Endothelial cell of umbilical vein (primary cell): ENCODE results near the gene HIRA. TPM values are rescaled to one million over a fixed set of nuclear protein-coding genes. Genes with fewer than 3 reads are reported as not detected.

ENCODE experiments used
- BruUV-seq: library from RNA; stranded (reverse); fragments of 400-500 nt; replicated peaks from 2 replicates; lab custom pipeline; 2021; lab: Mats Ljungman, UMichigan
- CTCF ChIA-PET: fragments of 300-600, 350-600 bp; sonication (Branson Sonifier 250); formaldehyde crosslinking; loops from one replicate; lab custom pipeline; 2021; ENCODE audit warnings: antibody characterized with exemption, inconsistent platforms; lab: Charles Lee
- POLR2A ChIA-PET: fragments of 300-600, 350-600 bp; sonication (Branson Sonifier 250); formaldehyde crosslinking; loops from one replicate; lab custom pipeline; 2021; ENCODE audit warnings: antibody characterized with exemption, inconsistent platforms; lab: Charles Lee
- DNase-seq: peaks from one replicate; pipeline ENCODE4 v3.0.0-alpha.2; 2011; ENCODE audit warnings: low read depth, low spot score
- FAIRE-seq: peaks from 2 replicates; lab custom pipeline; 2011; peaks lifted over from hg19 to GRCh38; lab: Jason Lieb, UNC
- H2AFZ ChIP-seq: 2 replicates; pipeline ENCODE4 v1.6.0; 2012; ENCODE audit warnings: low read depth, low read length, control low read depth, inconsistent platforms
- H3K27ac ChIP-seq: 2 replicates; pipeline ENCODE4 v1.5.1; 2011; ENCODE audit warnings: low read depth, mild to moderate bottlenecking, control low read depth, low read length, moderate library complexity; ENCODE audit not compliant: insufficient read depth
- H3K27me3 ChIP-seq, 2 experiments: 2 replicates each; pipeline versions ENCODE4 v1.6.0 to v1.6.1; 2011; ENCODE audit warnings: low read length in 2 of 2, mixed read lengths in 1 of 2; ENCODE audit not compliant: control insufficient read depth in 2 of 2, insufficient read depth in 2 of 2
- H3K36me3 ChIP-seq, 2 experiments: 2 replicates in 1 of 2; 3 replicates in 1 of 2; pipeline ENCODE4 v1.5.1; 2011; ENCODE audit warnings: low read length in 2 of 2, mild to moderate bottlenecking in 1 of 2, moderate library complexity in 1 of 2; ENCODE audit not compliant: control insufficient read depth in 2 of 2, insufficient read depth in 2 of 2; ENCODE audit errors: extremely low read depth in 1 of 2
- H3K4me1 ChIP-seq: 3 replicates; pipeline ENCODE4 v1.5.1; 2011; ENCODE audit warnings: mild to moderate bottlenecking, low read length; ENCODE audit not compliant: control insufficient read depth, insufficient read depth; ENCODE audit errors: extremely low read depth
- H3K4me2 ChIP-seq: 2 replicates; pipeline ENCODE4 v1.6.1; 2011; ENCODE audit warnings: low read length, control low read depth, mixed read lengths; ENCODE audit not compliant: insufficient read depth
- H3K4me3 ChIP-seq, 3 experiments: fragments of 200-600 bp in 1 of 3; sonication (generic), shearing (Covaris generic) in 1 of 3; replicated peaks in 1 of 3; 2 replicates each; pipeline ENCODE4 v1.5.1; 2011 to 2016; ENCODE audit warnings: control low read depth in 3 of 3, low read length in 3 of 3, mild to moderate bottlenecking in 2 of 3, inconsistent platforms in 1 of 3, low read depth in 1 of 3, moderate library complexity in 1 of 3; ENCODE audit not compliant: insufficient read depth in 1 of 3
- H3K79me2 ChIP-seq: 2 replicates; pipeline ENCODE4 v1.6.0; 2012; ENCODE audit warnings: low read length, inconsistent platforms; ENCODE audit not compliant: control insufficient read depth, insufficient read depth
- H3K9ac ChIP-seq: replicated peaks from 2 replicates; pipeline ENCODE3; 2011; ENCODE audit warnings: low read length, control low read depth; ENCODE audit not compliant: insufficient read depth; ENCODE audit errors: extremely low read depth
- H3K9me1 ChIP-seq: replicated peaks from 3 replicates; pipeline ENCODE4 v1.6.0; 2011; ENCODE audit warnings: mild to moderate bottlenecking, low read length; ENCODE audit not compliant: control insufficient read depth, insufficient read depth; ENCODE audit errors: extremely low read depth
- H3K9me3 ChIP-seq: replicated peaks from 2 replicates; pipeline ENCODE4 v1.5.1; 2012; ENCODE audit warnings: low read length, inconsistent platforms; ENCODE audit not compliant: control insufficient read depth, insufficient read depth
- H4K20me1 ChIP-seq: replicated peaks from 2 replicates; pipeline ENCODE3; 2011; ENCODE audit warnings: mild to moderate bottlenecking, low read length; ENCODE audit not compliant: control insufficient read depth, insufficient read depth; ENCODE audit errors: extremely low read depth
- EZH2 ChIP-seq: IDR thresholded peaks from 2 replicates; pipeline ENCODE4 v1.6.1; 2012; ENCODE audit warnings: borderline replicate concordance, low read depth, mild to moderate bottlenecking, moderate library complexity, low read length, inconsistent platforms; ENCODE audit not compliant: severe bottlenecking
- POLR2AphosphoS5 ChIP-seq: IDR thresholded peaks from 2 replicates; pipeline ENCODE4 v1.6.1; 2012; ENCODE audit warnings: low read depth, mild to moderate bottlenecking, control low read depth, low read length, moderate library complexity; ENCODE audit not compliant: insufficient read depth
- dilution Hi-C: fragments of 300-500 bp; cut with MboI; formaldehyde crosslinking; loops from one replicate; pipeline ENCODE4 v1.15.0; 2019; ENCODE audit warnings: low sequenced_read_pairs; ENCODE audit not compliant: extremely low pct_ligation_motif_present
- intact Hi-C: fragments of 100-400 bp; cut with micrococcal nuclease; formaldehyde crosslinking; loops from one replicate; pipeline ENCODE4 v1.10.0; 2022
- polyA plus RNA-seq, 4 experiments: library from polyadenylated mRNA; depleted of rRNA in 3 of 4; stranded (reverse) in 3 of 4; unstranded in 1 of 4; fragments of >200 nt; gene quantifications; 2 replicates each; pipeline versions ENCODE4 v1.2.1 to v1.2.3, GENCODE V29; 2011 to 2012; ENCODE audit warnings: missing spikeins in 1 of 4
- total RNA-seq: library from RNA; stranded (reverse); gene quantifications from 2 replicates; pipeline ENCODE4 v1.2.3, GENCODE V29; 2021
- TF ChIP-seq, protein P1 (sequence below), 2 donors: IDR thresholded peaks; 1 replicate in 1 of 2; 2 replicates in 1 of 2; pipeline ENCODE4 v1.5.1; 2011; ENCODE audit warnings: low read length in 2 of 2, mild to moderate bottlenecking in 2 of 2, moderate library complexity in 2 of 2, control low read depth in 1 of 2, inconsistent platforms in 1 of 2, low read depth in 1 of 2; ENCODE audit not compliant: insufficient read depth in 1 of 2; ENCODE audit errors: extremely low read depth in 1 of 2
- TF ChIP-seq, protein P2 (sequence below): IDR thresholded peaks from 2 replicates; pipeline ENCODE4 v1.6.1; 2011; ENCODE audit not compliant: insufficient read depth, insufficient read length

The HIRA gene
- total and polyA plus RNA-seq, 2 donors (not counting 3 experiments of a cell fraction or from before 2014, with no cell fraction given): 17.3 to 27.7 TPM

DNA sequence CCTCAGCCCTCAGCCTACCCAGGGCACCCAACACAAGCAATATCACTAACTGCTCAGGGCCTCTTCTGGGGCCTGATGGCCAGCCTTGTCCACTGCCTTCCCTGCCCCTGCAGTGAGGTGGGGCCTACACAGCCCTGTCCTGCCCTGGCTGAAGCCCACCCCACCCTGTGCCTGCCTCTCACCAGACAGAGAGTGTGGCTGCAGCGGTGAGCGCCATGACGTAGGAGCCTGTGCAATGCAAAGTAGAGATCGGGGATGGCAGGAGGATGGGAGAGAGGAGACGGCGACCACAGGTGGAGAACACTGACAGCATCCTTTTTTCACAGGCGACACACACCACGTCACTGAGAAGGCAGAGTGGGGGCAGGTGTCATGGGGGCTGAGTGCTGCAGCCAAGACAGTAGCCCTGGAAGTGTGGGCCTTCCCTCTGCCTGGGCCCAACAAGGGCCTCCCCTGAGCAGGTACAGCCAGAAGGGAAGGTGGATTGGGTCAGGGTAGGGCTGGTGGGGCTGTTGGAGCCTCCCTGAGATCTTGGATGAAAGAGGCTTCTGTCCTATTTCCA lies 74.7 kb downstream of the HIRA start:
- Histone ChIP-seq H2AFZ (no peak overlapping the region), H3K4me2 (no peak overlapping the region), H3K27me3 (no peaks in the 10 kb centered on the region), H3K9ac (no peak overlapping the region), H3K4me3 (no peak overlapping the region), H3K4me1 (no peaks in the 10 kb centered on the region), H4K20me1 (no peaks in the 10 kb centered on the region), H3K27ac (no peak overlapping the region), H3K79me2 (no peaks in the 10 kb centered on the region), H3K9me3 (no peaks in the 10 kb centered on the region), H3K9me1 (no peaks in the 10 kb centered on the region), H3K36me3 (peaks cover 24 to 68% of the 10 kb centered on the region in 2 experiments)
- no peak for FAIRE-seq
- POLR2A ChIA-PET: no interaction called here
- no peak for TF ChIP-seq EZH2
- TF ChIP-seq, protein P1, sequence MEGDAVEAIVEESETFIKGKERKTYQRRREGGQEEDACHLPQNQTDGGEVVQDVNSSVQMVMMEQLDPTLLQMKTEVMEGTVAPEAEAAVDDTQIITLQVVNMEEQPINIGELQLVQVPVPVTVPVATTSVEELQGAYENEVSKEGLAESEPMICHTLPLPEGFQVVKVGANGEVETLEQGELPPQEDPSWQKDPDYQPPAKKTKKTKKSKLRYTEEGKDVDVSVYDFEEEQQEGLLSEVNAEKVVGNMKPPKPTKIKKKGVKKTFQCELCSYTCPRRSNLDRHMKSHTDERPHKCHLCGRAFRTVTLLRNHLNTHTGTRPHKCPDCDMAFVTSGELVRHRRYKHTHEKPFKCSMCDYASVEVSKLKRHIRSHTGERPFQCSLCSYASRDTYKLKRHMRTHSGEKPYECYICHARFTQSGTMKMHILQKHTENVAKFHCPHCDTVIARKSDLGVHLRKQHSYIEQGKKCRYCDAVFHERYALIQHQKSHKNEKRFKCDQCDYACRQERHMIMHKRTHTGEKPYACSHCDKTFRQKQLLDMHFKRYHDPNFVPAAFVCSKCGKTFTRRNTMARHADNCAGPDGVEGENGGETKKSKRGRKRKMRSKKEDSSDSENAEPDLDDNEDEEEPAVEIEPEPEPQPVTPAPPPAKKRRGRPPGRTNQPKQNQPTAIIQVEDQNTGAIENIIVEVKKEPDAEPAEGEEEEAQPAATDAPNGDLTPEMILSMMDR (IDR thresholded peaks at IDR 0.05; ENCODE audit: extremely low read depth in 1 of 2, insufficient read depth in 1 of 2, low read depth in 1 of 2, low read length in 2 of 2): no peak
- no peak for TF ChIP-seq POLR2AphosphoS5
- TF ChIP-seq, protein P2, sequence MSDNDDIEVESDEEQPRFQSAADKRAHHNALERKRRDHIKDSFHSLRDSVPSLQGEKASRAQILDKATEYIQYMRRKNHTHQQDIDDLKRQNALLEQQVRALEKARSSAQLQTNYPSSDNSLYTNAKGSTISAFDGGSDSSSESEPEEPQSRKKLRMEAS: no peak
- intact Hi-C loops (no loop called here), dilution Hi-C loops (no loop called here)
- no TSS peak for BruUV-seq
- no peak for DNase-seq
- CTCF ChIA-PET: no interaction called here
